ENCODE measurements around the gene SHISAL1. TPM values are rescaled to one million over a fixed set of nuclear protein-coding genes. Genes with fewer than 3 reads are reported as not detected.

Gene SHISAL1
- total and polyA plus RNA-seq, 2 donors (not counting 1 experiment from before 2014, with no cell fraction given), result not detected

GRCh38 chr22:44311855-44312170, 938 bp downstream of the SHISAL1 start:
- Histone ChIP-seq H3K4me1 (ENCODE audit: control insufficient read depth in 2 of 2, insufficient read depth in 2 of 2, low read length in 2 of 2) (no peaks in the 10 kb centered on the region), H3K4me2 (replicated peaks; ENCODE audit: low read depth, low read length, poor library complexity, severe bottlenecking) (no peak overlapping the region), H3K36me3 (replicated peaks in 1 of 2; ENCODE audit: control extremely low read depth in 1 of 2, control insufficient read depth in 1 of 2, extremely low read depth in 1 of 2, insufficient read depth in 2 of 2, low read length in 1 of 2) (no peaks in the 10 kb centered on the region), H4K20me1 (ENCODE audit: control insufficient read depth, insufficient read depth, low read length, poor library complexity, severe bottlenecking) (no peaks in the 10 kb centered on the region), H3K9ac (ENCODE audit: low read length) (no peak overlapping the region), H2AFZ (ENCODE audit: insufficient read depth, low read depth, low read length, poor library complexity, severe bottlenecking) (no peak overlapping the region), H3K79me2 (ENCODE audit: control insufficient read depth, insufficient read depth, low read length) (no peaks in the 10 kb centered on the region), H3K9me3 (ENCODE audit: control extremely low read depth in 1 of 3, control insufficient read depth in 2 of 3, insufficient read depth in 1 of 3, low read length in 2 of 3) (no peaks in the 10 kb centered on the region), H3K27ac (ENCODE audit: low read length in 2 of 2) (no peak overlapping the region), H3K27me3 (replicated peaks in 1 of 4; ENCODE audit: control extremely low read depth in 1 of 4, control insufficient read depth in 3 of 4, insufficient read depth in 4 of 4, low read length in 3 of 4) (no peaks in the 10 kb centered on the region), H3K4me3 (ENCODE audit: control extremely low read depth in 1 of 5, extremely low read depth in 1 of 5, insufficient read depth in 1 of 5, low read depth in 2 of 5, low read length in 4 of 5) (no peak overlapping the region)
- no peak for TF ChIP-seq EZH2 (IDR thresholded peaks at IDR 0.05; ENCODE audit: borderline replicate concordance, insufficient read depth, low read depth, low read length, poor library complexity, severe bottlenecking)
- TF ChIP-seq, protein P1, sequence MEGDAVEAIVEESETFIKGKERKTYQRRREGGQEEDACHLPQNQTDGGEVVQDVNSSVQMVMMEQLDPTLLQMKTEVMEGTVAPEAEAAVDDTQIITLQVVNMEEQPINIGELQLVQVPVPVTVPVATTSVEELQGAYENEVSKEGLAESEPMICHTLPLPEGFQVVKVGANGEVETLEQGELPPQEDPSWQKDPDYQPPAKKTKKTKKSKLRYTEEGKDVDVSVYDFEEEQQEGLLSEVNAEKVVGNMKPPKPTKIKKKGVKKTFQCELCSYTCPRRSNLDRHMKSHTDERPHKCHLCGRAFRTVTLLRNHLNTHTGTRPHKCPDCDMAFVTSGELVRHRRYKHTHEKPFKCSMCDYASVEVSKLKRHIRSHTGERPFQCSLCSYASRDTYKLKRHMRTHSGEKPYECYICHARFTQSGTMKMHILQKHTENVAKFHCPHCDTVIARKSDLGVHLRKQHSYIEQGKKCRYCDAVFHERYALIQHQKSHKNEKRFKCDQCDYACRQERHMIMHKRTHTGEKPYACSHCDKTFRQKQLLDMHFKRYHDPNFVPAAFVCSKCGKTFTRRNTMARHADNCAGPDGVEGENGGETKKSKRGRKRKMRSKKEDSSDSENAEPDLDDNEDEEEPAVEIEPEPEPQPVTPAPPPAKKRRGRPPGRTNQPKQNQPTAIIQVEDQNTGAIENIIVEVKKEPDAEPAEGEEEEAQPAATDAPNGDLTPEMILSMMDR (IDR thresholded peaks at IDR 0.05), result no peak
- Mint-ChIP-seq H3K27me3 (no peaks in the 10 kb centered on the region), H3K4me1 (no peaks in the 10 kb centered on the region), H3K9me3 (ENCODE audit: insufficient read depth) (no peaks in the 10 kb centered on the region), H3K4me3 (no peak overlapping the region), H3K27ac (no peak overlapping the region)
- intact Hi-C loops (cut with micrococcal nuclease), result no loop called here
- CTCF ChIA-PET, result no interaction called here
- ATAC-seq (ENCODE audit: low read depth) (no peak), DNase-seq (no peak)
- POLR2A ChIA-PET, result no interaction called here
- WGBS (ENCODE audit: insufficient coverage), result 32% methylated on average over 3 of the region's 3 CpGs

- no peaks in the 10 kb centered on the region for H3K9me3 ChIP-seq (ENCODE audit: control extremely low read depth in 1 of 3, control insufficient read depth in 2 of 3, insufficient read depth in 1 of 3, low read length in 2 of 3)
- H3K4me3 ChIP-seq (ENCODE audit: control extremely low read depth in 1 of 5, extremely low read depth in 1 of 5, insufficient read depth in 1 of 5, low read depth in 2 of 5, low read length in 4 of 5), result no peak overlapping the region
- H3K27me3 ChIP-seq (replicated peaks in 1 of 4; ENCODE audit: control extremely low read depth in 1 of 4, control insufficient read depth in 3 of 4, insufficient read depth in 4 of 4, low read length in 3 of 4), result no peaks in the 10 kb centered on the region
- 85% methylated on average over 10 of the region's 10 CpGs for WGBS (ENCODE audit: insufficient coverage)
- H3K27ac Mint-ChIP-seq, result no peak overlapping the region
- no peaks in the 10 kb centered on the region for H3K9me3 Mint-ChIP-seq (ENCODE audit: insufficient read depth)
- H3K27me3 Mint-ChIP-seq, result peaks cover 5% of the 10 kb centered on the region
- intact Hi-C loops (cut with micrococcal nuclease), result no loop called here
- ATAC-seq (ENCODE audit: low read depth), result no peak
- H3K79me2 ChIP-seq (ENCODE audit: control insufficient read depth, insufficient read depth, low read length), result no peaks in the 10 kb centered on the region
- no peaks in the 10 kb centered on the region for H3K36me3 ChIP-seq (replicated peaks in 1 of 2; ENCODE audit: control extremely low read depth in 1 of 2, control insufficient read depth in 1 of 2, extremely low read depth in 1 of 2, insufficient read depth in 2 of 2, low read length in 1 of 2)
- no peaks in the 10 kb centered on the region for H4K20me1 ChIP-seq (ENCODE audit: control insufficient read depth, insufficient read depth, low read length, poor library complexity, severe bottlenecking)
- H3K27ac ChIP-seq (ENCODE audit: low read length in 2 of 2), result no peak overlapping the region
- no peak overlapping the region for H3K4me2 ChIP-seq (replicated peaks; ENCODE audit: low read depth, low read length, poor library complexity, severe bottlenecking)
- TF ChIP-seq, protein P1 (IDR thresholded peaks at IDR 0.05), result no peak
- POLR2A ChIA-PET, result no interaction called here
- no peak overlapping the region for H3K9ac ChIP-seq (ENCODE audit: low read length)
- no peak overlapping the region for H3K4me3 Mint-ChIP-seq
- CTCF ChIA-PET, result no interaction called here
- no peaks in the 10 kb centered on the region for H3K4me1 ChIP-seq (ENCODE audit: control insufficient read depth in 2 of 2, insufficient read depth in 2 of 2, low read length in 2 of 2)
- DNase-seq, result no peak
- H2AFZ ChIP-seq (ENCODE audit: insufficient read depth, low read depth, low read length, poor library complexity, severe bottlenecking), result no peak overlapping the region
- no peaks in the 10 kb centered on the region for H3K4me1 Mint-ChIP-seq
Measured at GRCh38 chr22:44311104-44311854, 1.5 kb downstream of the SHISAL1 start.
